Upper lobe of right lung (tissue), 1 donor: ENCODE results near the gene ACTA2. TPM values are rescaled to one million over a fixed set of nuclear protein-coding genes. Genes with fewer than 3 reads are reported as not detected.

ENCODE experiments used
- ATAC-seq: fragments of 200-7000 bp; cut with Tn5 transposase; one replicate; pipeline ENCODE4 v1.9.1; 2020; ENCODE audit warnings: mild to moderate bottlenecking, moderate library complexity
- DNase-seq: peaks from one replicate; pipeline ENCODE4 v3.0.0-alpha.2; 2020
- H3K27ac ChIP-seq: fragments of 200-600 bp; one replicate; pipeline ENCODE4 v1.8.0; 2022
- H3K27me3 ChIP-seq: fragments of 200-600 bp; one replicate; pipeline ENCODE4 v1.8.0; 2022; ENCODE audit warnings: mild to moderate bottlenecking
- H3K36me3 ChIP-seq: fragments of 200-600 bp; one replicate; pipeline ENCODE4 v1.8.0; 2022
- H3K4me1 ChIP-seq: fragments of 200-600 bp; one replicate; pipeline ENCODE4 v1.8.0; 2022
- H3K4me3 ChIP-seq: fragments of 200-600 bp; one replicate; pipeline ENCODE4 v1.8.0; 2022; ENCODE audit warnings: mild to moderate bottlenecking
- H3K9me3 ChIP-seq: fragments of 200-600 bp; one replicate; pipeline ENCODE4 v1.8.0; 2022
- intact Hi-C: fragments of 100-400 bp; cut with DNase I; formaldehyde crosslinking; loops from one replicate; pipeline ENCODE4 v1.11.0; 2022
- total RNA-seq: library from RNA; stranded (reverse); fragmentation: NEBNext Ultra II Directional; extraction: Animal tissue kit (Norgen Biotek cat#: 25700); gene quantifications from one replicate; pipeline ENCODE4 v1.2.1, GENCODE V29; 2021
- TF ChIP-seq, protein P1 (sequence below): fragments of 200-600 bp; IDR thresholded peaks from one replicate; pipeline ENCODE4 v1.8.0; 2022; ENCODE audit warnings: antibody characterized with exemption
- donor health status: DM: no; HTN: yes; CAD: no; lungs with severe emphysema.

Gene ACTA2
- total RNA-seq, 1 donor from 2014 or later: 478 TPM

- H3K27ac ChIP-seq: no peak overlapping the region
- ATAC-seq: no peak
- H3K36me3 ChIP-seq: no peaks in the 10 kb centered on the region
- intact Hi-C loops: no loop called here
- no peaks in the 10 kb centered on the region for H3K27me3 ChIP-seq
- TF ChIP-seq, protein P1, sequence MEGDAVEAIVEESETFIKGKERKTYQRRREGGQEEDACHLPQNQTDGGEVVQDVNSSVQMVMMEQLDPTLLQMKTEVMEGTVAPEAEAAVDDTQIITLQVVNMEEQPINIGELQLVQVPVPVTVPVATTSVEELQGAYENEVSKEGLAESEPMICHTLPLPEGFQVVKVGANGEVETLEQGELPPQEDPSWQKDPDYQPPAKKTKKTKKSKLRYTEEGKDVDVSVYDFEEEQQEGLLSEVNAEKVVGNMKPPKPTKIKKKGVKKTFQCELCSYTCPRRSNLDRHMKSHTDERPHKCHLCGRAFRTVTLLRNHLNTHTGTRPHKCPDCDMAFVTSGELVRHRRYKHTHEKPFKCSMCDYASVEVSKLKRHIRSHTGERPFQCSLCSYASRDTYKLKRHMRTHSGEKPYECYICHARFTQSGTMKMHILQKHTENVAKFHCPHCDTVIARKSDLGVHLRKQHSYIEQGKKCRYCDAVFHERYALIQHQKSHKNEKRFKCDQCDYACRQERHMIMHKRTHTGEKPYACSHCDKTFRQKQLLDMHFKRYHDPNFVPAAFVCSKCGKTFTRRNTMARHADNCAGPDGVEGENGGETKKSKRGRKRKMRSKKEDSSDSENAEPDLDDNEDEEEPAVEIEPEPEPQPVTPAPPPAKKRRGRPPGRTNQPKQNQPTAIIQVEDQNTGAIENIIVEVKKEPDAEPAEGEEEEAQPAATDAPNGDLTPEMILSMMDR: no peak
- no peaks in the 10 kb centered on the region for H3K9me3 ChIP-seq
- no peak for DNase-seq
- H3K4me1 ChIP-seq: peaks cover 7% of the 10 kb centered on the region
- no peak overlapping the region for H3K4me3 ChIP-seq
These were observed 14.2 kb upstream of the ACTA2 start for GRCh38 chr10:88966797-88967196.

- no peaks in the 10 kb centered on the region for H3K27me3 ChIP-seq
- TF ChIP-seq, protein P1: no peak
- intact Hi-C loops: no loop called here
- no peak overlapping the region for H3K27ac ChIP-seq
- ATAC-seq: no peak
- DNase-seq: no peak
- no peaks in the 10 kb centered on the region for H3K36me3 ChIP-seq
- H3K4me3 ChIP-seq: no peak overlapping the region
- peaks cover 7% of the 10 kb centered on the region for H3K4me1 ChIP-seq
- no peaks in the 10 kb centered on the region for H3K9me3 ChIP-seq
These were observed 12.4 kb upstream of the ACTA2 start for GRCh38 chr10:88964869-88965415.

- no peak for ATAC-seq
- no peak overlapping the region for H3K27ac ChIP-seq
These were observed 11.8 kb upstream of the ACTA2 start for GRCh38 chr10:88964360-88964759.

GRCh38 chr10:88963318-88963717 is 10.7 kb upstream of the ACTA2 start:
- Histone ChIP-seq H3K36me3 (no peaks in the 10 kb centered on the region), H3K9me3 (no peaks in the 10 kb centered on the region), H3K4me1 (peaks cover 7% of the 10 kb centered on the region), H3K27ac (no peak overlapping the region), H3K4me3 (no peak overlapping the region), H3K27me3 (no peaks in the 10 kb centered on the region)
- DNase-seq (no peak), ATAC-seq (no peak)
- TF ChIP-seq, protein P1: no peak
- intact Hi-C loops: no loop called here

More at GRCh38 chr10:88964360-88964759, 11.8 kb upstream of the ACTA2 start:
- no peaks in the 10 kb centered on the region for H3K27me3 ChIP-seq
- peaks cover 7% of the 10 kb centered on the region for H3K4me1 ChIP-seq
- no peaks in the 10 kb centered on the region for H3K36me3 ChIP-seq
- intact Hi-C loops: no loop called here
- TF ChIP-seq, protein P1: no peak
- no peak overlapping the region for H3K4me3 ChIP-seq
- H3K9me3 ChIP-seq: no peaks in the 10 kb centered on the region
- no peak for DNase-seq

GRCh38 chr10:88962336-88962735 is 9.8 kb upstream of the ACTA2 start:
- TF ChIP-seq, protein P1: no peak
- Histone ChIP-seq H3K27ac (no peak overlapping the region), H3K4me3 (no peak overlapping the region), H3K9me3 (no peaks in the 10 kb centered on the region), H3K36me3 (no peaks in the 10 kb centered on the region), H3K27me3 (no peaks in the 10 kb centered on the region), H3K4me1 (peaks cover 7% of the 10 kb centered on the region)
- intact Hi-C loops: no loop called here
- DNase-seq: no peak
- ATAC-seq: no peak

DNA sequence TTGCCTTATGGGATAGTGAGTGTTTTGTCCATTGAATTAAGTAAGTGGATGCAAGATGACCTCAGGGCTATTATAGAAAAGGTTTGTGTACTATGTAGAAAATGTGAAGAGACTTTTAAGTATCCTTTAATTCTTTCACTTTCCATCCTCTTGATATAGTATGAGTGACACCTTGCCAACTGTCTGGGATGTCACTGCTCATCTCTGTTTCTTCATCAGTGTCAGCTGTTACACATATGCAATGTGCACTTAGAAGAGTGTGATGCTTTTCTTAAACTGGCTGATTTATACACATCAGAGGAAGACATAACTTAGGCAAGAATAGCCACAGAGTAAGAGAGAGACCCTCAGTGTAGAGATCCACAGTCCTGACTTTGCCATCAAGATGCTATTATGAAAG is 8.7 kb upstream of the ACTA2 start:
- intact Hi-C loops: no loop called here
- DNase-seq (no peak), ATAC-seq (no peak)
- Histone ChIP-seq H3K4me3 (no peak overlapping the region), H3K27ac (no peak overlapping the region), H3K27me3 (no peaks in the 10 kb centered on the region), H3K36me3 (no peaks in the 10 kb centered on the region), H3K9me3 (no peaks in the 10 kb centered on the region), H3K4me1 (peaks cover 1% of the 10 kb centered on the region)
- TF ChIP-seq, protein P1: no peak
